A673 (cell line): Measurements from ENCODE around the gene PIP4K2A.

Experiments used
- CTCF ChIP-seq: fragments of 300-800, 200-600 bp; sonication (generic); conservative IDR thresholded peaks from 2 replicates; pipeline ENCODE4 v1.5.1; 2017; ENCODE audit warnings: low read depth, mild to moderate bottlenecking, antibody characterized with exemption, low read length, moderate library complexity, mixed read lengths
- EZH2 ChIP-seq: fragments of 200-600 bp; sonication (generic); IDR thresholded peaks from 2 replicates; pipeline ENCODE4 v1.6.1; 2017; ENCODE audit warnings: borderline replicate concordance, low read depth, mild to moderate bottlenecking, mixed read lengths, antibody characterized with exemption, low read length; ENCODE audit not compliant: poor library complexity, severe bottlenecking

DNA sequence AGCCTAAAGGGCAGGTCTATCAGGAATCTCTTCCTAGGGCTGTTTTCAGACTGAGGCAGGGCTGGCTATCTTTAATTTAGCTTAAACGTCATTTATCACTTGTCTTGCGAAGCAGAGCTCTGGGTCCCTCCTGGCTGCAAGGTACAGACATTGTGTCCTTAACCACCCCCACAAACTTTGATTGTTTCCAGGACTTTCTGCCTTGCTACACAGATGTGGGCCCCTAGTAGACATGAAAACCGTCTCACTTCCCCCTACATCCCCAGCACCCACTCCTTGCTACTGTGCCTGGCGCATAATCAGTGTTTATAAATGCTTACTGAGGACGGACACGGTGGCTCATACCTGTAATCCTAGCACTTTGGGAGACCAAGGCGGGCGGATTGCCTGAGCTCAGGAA lies 54.5 kb downstream of the PIP4K2A start:
- TF ChIP-seq CTCF: no peak
- TF ChIP-seq EZH2: no peak
